GM12801 (cell line): ENCODE data around the gene GPR52.

Experiments used
- TF ChIP-seq, protein P1 (sequence below): IDR thresholded peaks from one replicate; pipeline ENCODE4 v1.5.1; 2011; ENCODE audit warnings: control low read depth; ENCODE audit not compliant: insufficient read length; ENCODE audit errors: extremely low read depth

The GPR52 gene

DNA sequence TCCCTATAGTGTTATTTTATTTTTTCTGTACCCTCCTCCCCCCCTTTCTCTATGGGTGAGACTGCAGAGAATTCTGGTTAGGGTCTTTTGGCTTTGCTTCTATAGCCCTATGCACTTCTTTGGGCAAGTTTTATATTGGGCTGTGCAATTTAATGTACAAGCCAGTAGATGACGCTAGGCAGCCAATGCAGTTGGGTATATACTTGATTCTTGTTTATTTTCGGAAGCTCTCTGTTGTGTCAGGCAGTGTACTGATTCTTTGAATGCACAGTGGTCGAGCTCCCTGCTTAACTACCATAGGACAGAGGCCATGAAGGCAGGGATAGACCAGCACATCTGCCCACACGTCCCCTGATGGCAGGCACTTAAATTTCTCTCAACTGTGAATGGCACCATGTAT is 34.1 kb upstream of the GPR52 start:
- TF ChIP-seq, protein P1, sequence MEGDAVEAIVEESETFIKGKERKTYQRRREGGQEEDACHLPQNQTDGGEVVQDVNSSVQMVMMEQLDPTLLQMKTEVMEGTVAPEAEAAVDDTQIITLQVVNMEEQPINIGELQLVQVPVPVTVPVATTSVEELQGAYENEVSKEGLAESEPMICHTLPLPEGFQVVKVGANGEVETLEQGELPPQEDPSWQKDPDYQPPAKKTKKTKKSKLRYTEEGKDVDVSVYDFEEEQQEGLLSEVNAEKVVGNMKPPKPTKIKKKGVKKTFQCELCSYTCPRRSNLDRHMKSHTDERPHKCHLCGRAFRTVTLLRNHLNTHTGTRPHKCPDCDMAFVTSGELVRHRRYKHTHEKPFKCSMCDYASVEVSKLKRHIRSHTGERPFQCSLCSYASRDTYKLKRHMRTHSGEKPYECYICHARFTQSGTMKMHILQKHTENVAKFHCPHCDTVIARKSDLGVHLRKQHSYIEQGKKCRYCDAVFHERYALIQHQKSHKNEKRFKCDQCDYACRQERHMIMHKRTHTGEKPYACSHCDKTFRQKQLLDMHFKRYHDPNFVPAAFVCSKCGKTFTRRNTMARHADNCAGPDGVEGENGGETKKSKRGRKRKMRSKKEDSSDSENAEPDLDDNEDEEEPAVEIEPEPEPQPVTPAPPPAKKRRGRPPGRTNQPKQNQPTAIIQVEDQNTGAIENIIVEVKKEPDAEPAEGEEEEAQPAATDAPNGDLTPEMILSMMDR: no peak

GRCh38 chr1:174414203-174414602 is 33.6 kb upstream of the GPR52 start:
- TF ChIP-seq, protein P1: no peak

- TF ChIP-seq, protein P1: no peak
These were observed 32.3 kb upstream of the GPR52 start for GRCh38 chr1:174415506-174415905.

DNA sequence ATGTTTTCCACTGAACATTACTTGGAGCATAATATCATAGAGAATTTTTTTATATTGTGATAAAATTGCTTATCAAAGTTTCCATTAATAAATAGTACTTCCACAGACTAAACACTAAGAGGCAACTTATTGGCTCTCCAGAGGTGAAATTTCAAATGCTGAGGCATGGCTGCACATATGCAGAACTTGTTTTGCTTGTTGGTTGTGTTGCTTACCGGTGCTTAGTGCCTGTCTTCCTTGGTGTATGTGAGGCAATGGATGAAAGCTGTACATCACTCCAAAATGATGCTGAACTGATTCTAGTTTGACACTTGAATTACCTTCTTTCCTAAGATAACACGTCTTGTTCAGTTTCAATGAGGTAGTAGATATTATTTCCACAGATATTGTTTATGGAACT is 29.8 kb upstream of the GPR52 start:
- TF ChIP-seq, protein P1: no peak

DNA sequence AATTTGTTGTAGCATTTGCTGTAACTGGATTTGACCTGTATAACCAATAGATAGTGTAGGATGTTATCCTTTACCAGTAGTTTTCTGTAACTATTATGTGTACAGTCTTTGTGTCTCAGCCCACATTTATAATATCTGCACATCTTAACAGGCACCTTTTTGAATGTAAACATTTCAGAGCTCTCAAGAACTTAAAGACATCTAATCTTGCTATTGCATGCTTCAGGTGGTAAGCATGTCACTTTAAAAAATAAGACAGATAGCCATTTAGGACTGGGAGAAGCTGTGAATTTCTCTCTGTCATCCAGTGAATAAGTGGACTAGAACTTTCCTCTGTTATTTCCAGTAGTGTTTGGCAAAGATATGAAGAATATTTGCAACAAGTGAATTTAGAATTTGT is 22.6 kb upstream of the GPR52 start:
- TF ChIP-seq, protein P1: no peak

- TF ChIP-seq, protein P1: no peak
These were observed 21.6 kb upstream of the GPR52 start for GRCh38 chr1:174426153-174426552.

- TF ChIP-seq, protein P1: no peak
These were observed 19.7 kb upstream of the GPR52 start for GRCh38 chr1:174428033-174428432.

DNA sequence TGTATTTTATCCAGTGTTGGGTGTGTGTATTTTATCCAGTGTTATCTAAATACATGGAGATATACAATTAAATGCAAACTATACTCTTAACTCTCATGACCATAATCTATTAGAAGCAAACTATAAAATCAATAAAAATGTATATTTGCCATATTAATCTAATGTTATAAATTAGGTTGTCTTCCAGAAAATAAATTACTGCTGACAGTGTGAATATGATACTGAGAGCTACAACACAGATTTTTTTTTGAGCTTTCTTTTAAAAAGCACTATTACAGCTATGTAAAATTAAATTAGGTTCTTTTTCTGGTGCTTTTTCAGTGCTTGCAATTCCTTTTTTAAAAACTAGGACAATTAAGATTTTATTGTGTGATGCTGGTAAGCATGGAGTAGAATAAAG is 19.0 kb upstream of the GPR52 start:
- TF ChIP-seq, protein P1: no peak
